Ishikawa (cell line): Measurements from ENCODE around the gene APBA2.
A peak's percentile ranks its signal among the peaks of the same experiment; 100 is the strongest.

Experiments used
- CEBPB ChIP-seq: IDR thresholded peaks from 2 replicates; pipeline ENCODE4 v1.6.1; 2012
- CREB1 ChIP-seq: IDR thresholded peaks from 2 replicates; pipeline ENCODE4 v1.6.1; 2012; ENCODE audit warnings: low read depth
- EGR1 ChIP-seq: IDR thresholded peaks from 2 replicates; pipeline ENCODE4 v1.6.1; 2012
- EP300 ChIP-seq: IDR thresholded peaks from 2 replicates; pipeline ENCODE4 v1.6.1; 2012; ENCODE audit warnings: borderline replicate concordance
- FOXM1 ChIP-seq: IDR thresholded peaks from 2 replicates; pipeline ENCODE4 v1.6.1; 2012; ENCODE audit warnings: low read depth, borderline replicate concordance
- MAX ChIP-seq: IDR thresholded peaks from 2 replicates; pipeline ENCODE4 v1.6.1; 2012
- NFIC ChIP-seq: IDR thresholded peaks from 2 replicates; pipeline ENCODE4 v1.6.1; 2012
- RAD21 ChIP-seq: IDR thresholded peaks from 2 replicates; pipeline ENCODE4 v1.6.1; 2012; ENCODE audit warnings: low read depth
- REST ChIP-seq: IDR thresholded peaks from 2 replicates; pipeline ENCODE4 v1.6.1; 2012; ENCODE audit warnings: low read depth, mild to moderate bottlenecking
- TAF1 ChIP-seq: IDR thresholded peaks from 2 replicates; pipeline ENCODE4 v1.6.1; 2012; ENCODE audit warnings: low read depth, mild to moderate bottlenecking
- TCF12 ChIP-seq: IDR thresholded peaks from 2 replicates; pipeline ENCODE4 v1.6.1; 2012; ENCODE audit warnings: low read depth
- TEAD4 ChIP-seq: IDR thresholded peaks from 2 replicates; pipeline ENCODE4 v1.6.1; 2012
- USF1 ChIP-seq: IDR thresholded peaks from 2 replicates; pipeline ENCODE4 v1.6.1; 2012
- YY1 ChIP-seq: IDR thresholded peaks from 2 replicates; pipeline ENCODE4 v1.6.1; 2012; ENCODE audit warnings: low read depth
- ZBTB7A ChIP-seq: IDR thresholded peaks from 2 replicates; pipeline ENCODE4 v1.6.1; 2012; ENCODE audit warnings: low read depth

APBA2 gene

GRCh38 chr15:29139072-29139471, 253.3 kb downstream of the APBA2 start:
- TF ChIP-seq EP300, result no peak
- no peak for TF ChIP-seq RAD21
- no peak for TF ChIP-seq EGR1
- no peak for TF ChIP-seq CREB1
- no peak for TF ChIP-seq ZBTB7A
- TF ChIP-seq TCF12, result no peak
- no peak for TF ChIP-seq FOXM1
- TF ChIP-seq MAX, result no peak
- TF ChIP-seq USF1, result no peak
- no peak for TF ChIP-seq CEBPB
- no peak for TF ChIP-seq TEAD4
- TF ChIP-seq YY1, result no peak
- no peak for TF ChIP-seq TAF1
- TF ChIP-seq NFIC, result no peak
- TF ChIP-seq REST, result no peak

- no peak for TF ChIP-seq ZBTB7A
- TF ChIP-seq REST, result no peak
- no peak for TF ChIP-seq TEAD4
- peak; percentile 65 for TF ChIP-seq RAD21
Measured at GRCh38 chr15:29139540-29140459, 254.0 kb downstream of the APBA2 start.

GRCh38 chr15:29140475-29141307, 254.9 kb downstream of the APBA2 start:
- TF ChIP-seq TEAD4, result no peak

- no peak for TF ChIP-seq MAX
- TF ChIP-seq REST, result no peak
- no peak for TF ChIP-seq EGR1
- TF ChIP-seq RAD21, result no peak
- no peak for TF ChIP-seq TEAD4
- TF ChIP-seq YY1, result no peak
- no peak for TF ChIP-seq TCF12
- TF ChIP-seq ZBTB7A, result no peak
- TF ChIP-seq CEBPB, result no peak
- TF ChIP-seq TAF1, result no peak
- no peak for TF ChIP-seq NFIC
- no peak for TF ChIP-seq EP300
- no peak for TF ChIP-seq CREB1
- TF ChIP-seq FOXM1, result no peak
- no peak for TF ChIP-seq USF1
Measured at GRCh38 chr15:29141308-29142128, 255.7 kb downstream of the APBA2 start.
